Left ventricle myocardium superior (tissue), 1 donor: Measurements from ENCODE around the gene UEVLD. TPM values are rescaled to one million over a fixed set of nuclear protein-coding genes. Genes with fewer than 3 reads are reported as not detected.

Experiments used
- ATAC-seq: fragments of 200-7000 bp; cut with Tn5 transposase; one replicate; pipeline ENCODE4 v1.9.1; 2020; ENCODE audit warnings: mild to moderate bottlenecking, moderate library complexity
- DNase-seq: peaks from one replicate; pipeline ENCODE4 v3.0.0-alpha.2; 2020
- intact Hi-C: fragments of 100-400 bp; cut with micrococcal nuclease; formaldehyde crosslinking; loops from one replicate; pipeline ENCODE4 v1.11.0; 2022
- long read RNA-seq: library from polyadenylated mRNA; unstranded; transcript quantifications from one replicate; pipeline ENCODE4 v2.0.0, GENCODE V29; 2021
- total RNA-seq: library from RNA; stranded (reverse); fragmentation: NEBNext Ultra II Directional; extraction: Animal tissue kit (Norgen Biotek cat#: 25700); gene quantifications from one replicate; pipeline ENCODE4 v1.2.1, GENCODE V29; 2021
- donor health status: DM: no; HTN: yes; CAD: no; lungs with severe emphysema.

UEVLD gene
- total RNA-seq = 18.5 TPM
- long read RNA-seq, full-length matches to known transcripts = 28 of 39 reads
- long read RNA-seq, partial matches to known transcripts = 3 of 39 reads
- long read RNA-seq, other reads (novel, unspliced or antisense) = 8 of 39 reads

DNA sequence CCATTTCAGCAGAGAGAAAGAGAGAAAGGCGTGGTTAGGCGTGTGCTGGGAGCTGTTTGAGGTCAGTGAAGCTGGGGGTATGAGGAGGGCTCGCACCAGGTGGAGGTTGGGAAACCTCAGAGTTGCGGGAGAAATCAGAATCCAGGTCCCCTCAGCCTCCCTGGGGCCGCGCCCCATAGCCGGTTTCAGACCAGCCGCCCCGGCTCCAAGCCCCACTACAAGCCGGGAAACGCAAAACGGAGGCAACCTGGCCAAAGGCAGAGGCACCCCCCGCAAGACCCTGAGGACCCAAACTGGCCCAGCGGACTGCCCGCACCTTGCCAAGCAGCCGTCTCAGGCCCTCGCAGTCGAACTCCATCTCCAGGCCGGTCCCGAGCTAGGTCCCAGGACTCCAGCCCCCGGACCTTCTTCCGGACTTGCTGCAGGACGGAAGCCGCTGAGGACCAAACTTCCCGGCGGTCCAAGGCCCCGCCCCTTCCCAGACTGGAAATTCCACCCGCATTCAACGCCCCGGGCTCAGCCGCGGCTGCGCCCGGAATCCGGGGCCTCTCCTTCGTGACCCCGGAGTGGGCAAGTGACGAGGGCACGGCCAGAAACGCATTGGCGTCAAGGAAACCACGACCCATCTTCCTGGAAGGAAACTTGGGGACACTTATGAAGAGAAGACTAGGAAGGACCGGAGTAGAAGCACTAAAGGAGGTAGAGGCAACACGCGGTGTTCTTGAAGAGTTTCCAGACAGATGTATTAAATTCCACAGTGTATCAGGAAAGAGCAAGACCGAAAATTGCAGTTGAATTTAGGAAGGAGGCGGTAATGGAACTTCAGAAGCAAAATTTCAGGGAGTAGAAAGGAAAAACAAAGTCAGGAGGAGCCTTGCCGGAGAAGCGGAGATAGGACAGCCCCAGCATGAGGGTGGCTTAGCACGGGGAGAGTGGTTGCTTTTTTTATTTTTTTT lies at the start of gene UEVLD:
TSS of gene UEVLD (minus strand) at position 438 of the 956 bp plus-strand sequence. CDS start at position 358, 80 bp downstream.
- peak; percentile 93 for DNase-seq
- peak; percentile 99 for ATAC-seq
- intact Hi-C loops = no loop called here

DNA sequence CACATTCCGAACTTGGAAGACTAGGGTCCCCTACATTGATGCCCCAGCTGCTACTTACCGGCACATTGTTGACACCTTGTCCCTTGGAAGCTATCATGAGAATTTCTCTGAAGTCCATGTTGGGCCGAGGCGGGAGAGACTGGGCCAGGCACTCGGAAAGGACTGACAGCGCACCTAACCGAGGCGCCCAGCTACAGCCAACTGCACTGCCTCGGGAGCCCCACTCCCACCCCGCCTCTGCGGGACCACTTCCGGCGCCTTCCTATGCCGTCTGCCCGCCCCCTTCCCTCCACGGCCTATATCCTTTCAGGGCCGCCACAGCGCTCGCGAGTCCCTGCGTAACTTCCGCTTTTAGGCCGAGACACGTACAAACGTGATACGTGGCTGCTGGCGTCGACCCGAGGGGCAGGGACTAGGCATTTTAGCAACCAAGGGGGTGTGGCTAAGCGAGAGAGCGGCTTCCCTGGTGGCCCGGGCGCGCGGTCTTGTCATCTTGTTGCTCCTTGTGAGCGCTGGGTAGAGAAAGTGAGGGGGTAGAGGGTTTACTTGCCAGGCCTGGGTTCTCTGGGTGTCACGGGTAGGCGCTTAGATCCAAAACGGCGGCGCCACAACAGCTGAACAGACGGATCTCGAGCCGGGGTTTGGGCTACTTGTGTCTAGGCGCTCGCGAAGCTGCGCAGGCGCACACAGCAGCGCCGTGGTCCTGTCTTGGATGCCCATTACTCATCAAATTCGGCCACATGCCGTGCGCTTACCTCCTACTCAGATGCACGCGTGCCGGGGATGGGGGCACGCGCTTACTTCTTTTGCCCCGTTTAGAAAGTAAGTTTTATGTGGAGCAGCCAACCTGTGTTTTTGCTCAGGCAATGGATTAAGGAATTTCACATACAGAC lies 45.9 kb upstream of the UEVLD start, which contains the start of gene SPTY2D1:
TSS of gene SPTY2D1 (minus strand) at position 203 of the 893 bp plus-strand sequence. CDS start at position 118, 85 bp downstream.
- ATAC-seq = peak; percentile 100
- intact Hi-C loops = no loop called here
- DNase-seq = peak; percentile 100

DNA sequence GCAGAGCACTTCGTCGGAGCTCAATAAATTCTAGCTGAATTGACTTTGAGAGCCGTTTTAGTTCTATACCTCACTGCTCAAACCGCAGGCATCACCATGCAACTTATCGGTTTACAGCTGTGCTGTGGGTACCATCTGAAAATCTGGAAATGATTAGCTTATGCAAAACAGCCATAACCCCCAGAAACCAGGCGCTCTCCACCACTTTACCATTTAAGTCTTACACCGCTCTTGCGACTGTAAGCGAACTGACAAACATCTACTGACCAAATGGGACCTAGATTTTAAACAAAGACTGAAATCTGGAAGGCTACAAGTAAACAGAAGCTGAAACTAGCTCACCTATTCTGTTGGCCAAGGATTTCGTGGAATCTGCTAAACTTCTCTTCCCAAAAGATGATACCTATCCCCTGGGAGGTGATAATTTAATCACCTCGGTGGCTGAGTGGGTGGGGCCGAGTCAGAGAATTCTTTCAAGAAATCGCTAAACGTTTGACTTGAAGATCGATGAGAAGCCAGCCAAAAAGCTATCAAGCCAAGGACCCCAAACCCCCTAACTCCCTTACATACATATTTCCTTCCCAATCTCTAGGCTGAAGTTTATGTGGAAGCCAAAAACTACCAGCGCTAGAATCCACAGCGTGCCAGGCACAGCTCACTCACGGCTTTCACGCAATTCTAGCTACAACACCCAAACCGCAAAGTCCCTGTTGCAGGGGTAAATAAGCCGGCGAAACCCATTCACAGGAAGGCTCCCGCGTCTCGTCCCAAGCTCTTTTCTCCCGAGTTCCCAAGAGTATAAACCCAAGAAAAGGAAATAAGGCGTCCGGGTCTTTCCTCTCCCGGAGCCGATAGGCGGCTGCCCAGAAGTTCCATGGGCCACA lies 45.0 kb upstream of the UEVLD start:
- ATAC-seq (no peak), DNase-seq (no peak)
- intact Hi-C loops = no loop called here

DNA sequence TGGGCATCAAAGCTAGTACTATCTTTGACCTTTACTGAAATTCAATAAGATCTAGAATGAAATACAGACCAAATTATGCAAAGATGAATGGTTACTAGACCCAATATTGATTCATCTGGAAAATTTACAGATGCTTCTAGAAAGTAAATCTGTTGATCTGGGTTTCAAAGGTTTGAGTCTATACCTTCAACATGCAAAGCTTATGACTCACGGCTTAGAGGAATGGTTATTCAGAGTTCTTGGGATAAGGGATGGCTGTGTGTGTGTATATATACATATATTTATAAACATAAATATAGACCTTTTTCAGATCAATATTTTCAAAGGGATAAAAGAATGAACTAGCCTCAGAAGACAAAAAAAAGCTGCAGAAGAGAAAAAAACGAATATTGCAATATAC lies 44.3 kb upstream of the UEVLD start:
- DNase-seq = no peak
- ATAC-seq = no peak
- intact Hi-C loops = no loop called here

DNA sequence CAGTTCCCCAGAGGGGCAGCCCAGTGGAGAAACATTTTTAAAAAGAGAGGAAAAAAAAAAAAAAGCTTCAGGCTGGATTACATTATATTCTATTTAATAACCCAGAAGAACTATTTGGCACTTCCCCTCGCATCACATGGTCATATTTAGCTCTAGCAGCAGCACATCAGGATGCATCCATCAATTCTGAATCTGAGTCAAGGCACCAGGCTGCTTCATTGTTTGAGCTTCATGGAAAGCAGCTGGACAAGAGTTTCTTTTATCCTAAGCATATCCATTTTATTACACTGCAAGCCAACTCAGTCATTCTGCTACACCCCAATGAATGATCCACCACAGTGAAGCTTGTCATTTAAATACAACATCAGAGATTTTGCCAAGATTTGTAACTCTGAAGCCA lies 35.6 kb upstream of the UEVLD start:
- intact Hi-C loops = no loop called here
- DNase-seq = no peak
- ATAC-seq = no peak

DNA sequence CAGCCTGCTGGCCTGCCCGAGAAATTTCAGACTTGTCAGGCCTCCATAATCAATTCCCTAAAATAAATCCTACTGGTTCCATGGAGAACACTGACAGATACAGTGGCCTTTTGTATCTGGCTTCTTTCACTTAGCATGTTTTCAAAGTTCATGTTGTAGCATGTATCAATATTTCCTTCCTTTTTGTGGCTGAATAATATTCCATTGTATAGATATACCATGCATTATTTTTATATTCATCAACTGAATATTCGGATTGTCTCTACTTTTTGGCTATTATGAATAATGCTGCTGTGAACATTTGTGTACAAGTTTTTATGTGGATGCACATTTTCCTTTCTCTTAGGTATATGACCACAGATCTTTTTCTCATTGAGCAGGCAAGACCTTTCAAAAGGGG lies 35.2 kb upstream of the UEVLD start:
- intact Hi-C loops = no loop called here
- ATAC-seq (no peak), DNase-seq (no peak)

DNA sequence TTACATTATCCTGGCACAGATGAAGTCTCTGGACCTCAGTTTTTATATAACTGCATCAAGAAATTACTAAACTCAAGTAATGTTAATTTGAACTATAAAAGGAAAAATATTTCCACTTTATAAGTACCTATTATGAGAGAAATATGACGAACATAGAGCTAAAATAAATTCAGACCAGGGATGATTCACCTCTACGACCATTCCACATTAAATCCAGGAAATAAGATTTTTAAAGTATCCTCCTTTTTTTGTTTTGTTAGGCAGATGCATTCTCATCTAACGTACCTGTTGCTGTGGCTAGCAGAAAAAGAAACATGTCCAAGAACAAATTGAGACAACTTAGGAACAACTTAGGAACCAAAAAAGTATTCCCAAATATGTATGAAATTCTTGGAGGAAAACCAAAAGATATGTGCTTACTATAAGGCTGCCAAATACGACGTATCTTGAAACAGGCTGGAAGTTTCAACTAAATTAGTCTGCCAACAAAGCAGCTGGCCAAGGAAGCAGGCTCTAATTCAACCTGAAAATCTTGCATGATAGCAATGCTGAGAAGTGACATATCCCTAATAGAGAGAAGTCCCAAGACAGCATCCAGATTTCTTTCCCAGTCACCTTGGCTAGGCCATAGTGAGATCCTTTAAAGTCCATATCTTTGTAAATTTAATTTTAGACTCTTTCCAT lies 29.9 kb upstream of the UEVLD start:
- intact Hi-C loops = no loop called here
- ATAC-seq (peak; percentile 65), DNase-seq (no peak)

DNA sequence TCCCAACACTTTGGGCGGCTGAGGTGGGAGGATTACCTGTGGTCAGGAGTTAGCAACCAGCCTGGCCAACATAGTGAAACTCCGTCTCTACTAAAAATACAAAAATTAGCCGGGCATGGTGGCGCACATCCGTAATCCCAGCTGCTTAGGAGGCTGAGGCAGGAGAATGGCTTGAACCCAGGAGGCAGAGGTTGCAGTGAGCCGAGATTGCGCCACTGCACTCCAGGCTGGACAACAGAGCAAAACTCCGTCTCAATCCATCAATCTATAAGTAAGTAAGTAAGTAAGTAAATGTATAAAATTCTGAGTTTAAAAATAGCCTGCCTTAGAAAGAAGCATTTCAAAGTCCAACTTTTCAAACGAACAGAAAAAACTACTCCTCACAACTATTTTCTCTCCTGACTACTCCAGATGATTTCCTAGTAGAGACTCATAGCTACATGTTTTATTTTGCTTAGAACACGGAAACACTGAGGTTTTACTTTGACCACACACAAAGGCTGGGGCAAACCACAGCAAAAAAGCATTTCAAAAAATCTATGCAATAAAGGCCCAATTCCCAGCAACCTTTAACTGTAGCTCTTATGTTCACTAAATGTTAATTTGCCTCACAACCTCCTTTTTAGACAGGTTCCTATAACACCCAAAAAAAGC lies 29.3 kb upstream of the UEVLD start:
- no peak for ATAC-seq
- intact Hi-C loops = no loop called here
- DNase-seq = no peak

DNA sequence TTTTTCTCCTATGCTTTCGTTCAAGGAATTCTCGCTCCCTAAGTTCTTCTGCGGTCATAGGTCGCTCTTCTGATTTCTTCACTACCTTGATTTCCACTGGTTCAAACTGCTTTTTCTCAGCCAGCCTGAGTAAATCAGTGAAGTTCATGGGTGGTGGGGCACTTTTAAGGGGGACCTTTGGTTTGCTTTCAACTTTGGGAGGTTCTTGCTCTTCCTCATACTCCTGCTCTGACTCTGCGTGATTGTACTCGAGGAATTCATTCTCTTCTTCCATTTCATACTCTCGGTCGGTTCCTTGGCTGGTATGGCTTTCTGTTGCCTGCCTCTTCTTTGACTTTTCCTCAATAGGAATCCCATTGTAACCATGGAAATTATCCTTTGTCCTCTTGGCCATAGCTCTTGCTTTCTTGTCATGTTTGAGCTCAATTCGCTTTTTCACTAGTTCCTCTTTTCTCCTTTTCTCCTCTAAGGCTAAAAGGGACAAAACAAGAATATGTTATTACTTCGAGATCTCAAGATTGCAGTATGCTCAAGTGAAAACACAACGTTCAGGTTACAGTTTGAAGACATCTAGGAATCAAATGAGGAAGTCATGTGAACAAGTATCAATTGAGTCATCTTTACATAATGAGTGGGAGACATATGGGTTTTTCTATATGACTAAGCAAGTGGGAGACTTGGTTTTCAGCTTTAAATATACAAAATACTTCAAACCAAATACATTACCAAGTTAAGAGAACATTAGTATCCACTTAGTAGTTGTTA lies 27.3 kb upstream of the UEVLD start:
- intact Hi-C loops = no loop called here
- DNase-seq = no peak
- no peak for ATAC-seq

DNA sequence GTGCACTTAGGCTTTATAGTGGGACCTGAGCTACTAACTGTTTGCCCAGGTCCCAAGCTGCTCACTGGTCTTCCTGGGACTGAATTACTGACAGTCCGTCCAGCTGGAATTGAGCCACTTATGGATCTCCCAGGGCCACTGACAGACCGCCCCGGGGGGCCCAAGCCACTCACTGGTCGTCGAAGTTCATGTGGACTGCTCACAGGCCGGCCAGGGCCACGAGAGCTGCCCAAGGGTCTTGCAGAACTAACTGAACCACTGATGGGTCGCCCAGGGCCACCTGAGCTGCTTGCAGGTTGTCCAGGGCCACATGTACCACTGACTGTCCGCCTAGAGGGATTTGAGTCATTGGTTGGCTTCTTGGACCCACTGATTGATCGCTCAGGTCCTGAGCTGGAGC lies 26.1 kb upstream of the UEVLD start:
- no peak for DNase-seq
- intact Hi-C loops = no loop called here
- ATAC-seq = no peak

DNA sequence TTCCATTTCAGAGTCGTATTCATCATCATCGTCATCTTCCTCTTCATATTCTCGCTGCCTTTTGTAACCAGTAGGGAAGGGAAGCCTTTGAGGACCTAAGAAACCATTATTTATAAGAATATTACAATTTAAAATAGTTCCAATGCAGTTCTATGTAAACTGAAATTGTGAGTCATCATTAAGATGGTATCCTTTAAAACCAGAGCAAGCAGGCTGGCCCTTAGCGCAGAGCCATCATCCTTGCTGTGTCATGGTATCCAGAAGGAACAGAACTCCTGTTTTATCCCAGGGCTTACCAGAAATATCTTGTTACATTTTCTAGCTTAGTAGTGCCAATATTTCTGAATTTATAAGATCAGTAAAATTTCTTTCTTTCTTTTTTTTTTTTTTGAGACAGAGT lies 23.9 kb upstream of the UEVLD start:
- DNase-seq (no peak), ATAC-seq (no peak)
- intact Hi-C loops = no loop called here

DNA sequence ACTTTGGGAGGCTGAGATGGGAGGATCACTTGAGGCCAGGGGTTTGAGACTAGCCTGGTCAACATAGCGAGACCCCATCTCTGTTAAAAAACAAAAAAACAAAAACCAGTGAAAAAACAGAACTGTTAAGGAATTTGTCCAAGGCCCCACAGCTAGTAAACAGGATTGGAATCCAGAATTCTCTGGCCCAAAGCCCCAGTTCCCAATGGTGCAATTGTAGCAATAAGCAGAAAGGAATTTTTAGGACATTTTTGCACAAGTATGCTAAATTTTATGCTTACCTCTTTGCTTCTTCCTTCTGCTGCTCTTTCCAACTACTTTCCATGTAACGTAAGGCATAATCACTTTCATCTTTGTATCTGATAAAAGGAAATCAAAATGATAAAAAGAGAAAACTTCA lies 22.7 kb upstream of the UEVLD start:
- intact Hi-C loops = no loop called here
- ATAC-seq (no peak), DNase-seq (no peak)

DNA sequence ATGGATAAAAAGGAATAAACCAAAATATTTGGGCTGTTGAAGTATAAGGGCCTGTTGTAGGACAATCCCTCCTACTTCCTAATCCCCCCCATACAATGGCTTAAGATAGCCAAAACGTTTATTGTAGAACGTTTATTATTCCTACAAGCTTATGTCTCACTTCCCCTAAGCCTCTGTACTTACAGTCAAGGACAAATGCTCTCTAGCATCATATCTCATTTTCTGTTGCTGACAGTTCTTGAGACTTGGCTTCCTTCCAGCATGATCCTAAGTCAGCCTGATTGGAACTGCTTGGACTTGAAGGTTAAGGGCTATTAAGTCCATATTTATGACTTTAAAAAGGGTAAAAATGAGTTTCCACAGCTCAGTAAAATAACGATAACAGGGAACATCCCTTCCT lies 19.8 kb upstream of the UEVLD start:
- ATAC-seq = peak; percentile 66
- DNase-seq = no peak
- intact Hi-C loops = no loop called here

DNA sequence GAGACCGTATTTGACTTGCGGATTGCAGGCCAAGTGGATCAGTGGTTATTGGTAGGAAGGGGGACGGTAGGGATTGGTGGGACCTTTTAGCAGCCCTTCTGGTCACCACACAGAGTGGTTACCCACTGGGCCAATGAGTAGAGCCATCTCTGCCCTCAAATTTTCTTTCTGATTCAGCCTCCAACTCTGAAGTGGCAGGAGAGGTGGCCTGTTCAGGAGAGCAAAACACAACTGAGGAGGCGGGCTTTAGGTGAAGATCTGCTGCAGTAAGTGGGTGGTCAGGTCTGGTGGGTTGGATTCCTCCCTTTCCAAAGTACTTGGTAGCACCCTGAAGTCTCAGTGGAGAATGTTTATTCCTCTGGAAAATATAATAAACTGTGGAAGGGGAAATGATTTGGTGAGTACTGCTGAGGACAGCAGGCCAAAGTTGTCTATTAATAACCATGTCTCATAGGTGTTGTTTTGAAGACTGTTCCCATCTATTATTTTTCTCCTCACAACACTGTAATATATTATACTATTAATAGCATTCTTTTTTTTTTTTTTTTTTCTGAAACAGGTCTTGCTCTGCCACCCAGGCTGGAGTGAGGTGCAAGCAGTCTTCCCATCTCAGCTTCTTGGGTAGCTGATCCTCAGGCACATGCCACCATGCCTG lies 12.5 kb upstream of the UEVLD start:
- intact Hi-C loops = no loop called here
- DNase-seq = no peak
- ATAC-seq = peak; percentile 86

DNA sequence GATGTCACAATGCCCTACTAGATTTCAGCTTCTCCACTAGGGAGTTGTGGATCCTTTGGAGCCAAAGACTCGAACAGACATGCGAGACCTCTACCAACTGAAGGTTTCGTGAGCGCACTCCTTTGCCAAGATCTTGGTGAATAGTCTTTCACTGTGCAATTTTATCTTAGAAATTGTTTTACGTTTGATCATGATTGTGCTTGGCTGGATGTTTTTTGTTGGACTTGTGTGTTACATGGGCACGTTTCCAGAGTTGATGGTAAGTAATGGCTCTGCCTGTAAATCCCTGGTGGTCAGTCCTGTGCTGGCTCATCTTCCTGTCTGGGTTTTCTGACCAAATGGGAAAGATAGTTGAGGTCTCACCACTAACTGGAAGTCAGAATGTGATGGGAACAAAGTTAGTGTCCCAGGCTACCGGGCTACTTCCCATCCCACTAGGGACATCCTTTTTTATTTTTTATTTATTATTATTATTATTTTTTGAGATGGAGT lies 11.3 kb upstream of the UEVLD start, which contains the start of gene MISFA:
TSS of gene MISFA (plus strand) at position 51 of the 492 bp plus-strand sequence. CDS start at position 191, 140 bp downstream.
- no peak for ATAC-seq
- DNase-seq = no peak
- intact Hi-C loops = no loop called here
